Neuron (in vitro differentiated cells): Measurements from ENCODE around the gene ASGR1.

Experiments used
- H2AFZ ChIP-seq: one replicate; pipeline ENCODE4 v1.6.1; 2013; ENCODE audit warnings: low read depth, mild to moderate bottlenecking, inconsistent platforms, low read length, moderate library complexity
- H3K27me3 ChIP-seq: one replicate; pipeline ENCODE4 v1.6.1; 2013; ENCODE audit warnings: low read length; ENCODE audit not compliant: insufficient read depth
- H3K36me3 ChIP-seq: one replicate; pipeline ENCODE4 v1.6.1; 2013; ENCODE audit warnings: low read length; ENCODE audit not compliant: insufficient read depth
- H3K4me1 ChIP-seq: one replicate; pipeline ENCODE4 v1.6.1; 2013; ENCODE audit warnings: low read length; ENCODE audit not compliant: insufficient read depth
- H3K4me3 ChIP-seq: 2 replicates; pipeline ENCODE4 v1.5.1; 2013; ENCODE audit warnings: mild to moderate bottlenecking, low read length, moderate library complexity
- H3K9me3 ChIP-seq: one replicate; pipeline ENCODE4 v1.6.1; 2013; ENCODE audit warnings: low read length

Gene ASGR1

DNA sequence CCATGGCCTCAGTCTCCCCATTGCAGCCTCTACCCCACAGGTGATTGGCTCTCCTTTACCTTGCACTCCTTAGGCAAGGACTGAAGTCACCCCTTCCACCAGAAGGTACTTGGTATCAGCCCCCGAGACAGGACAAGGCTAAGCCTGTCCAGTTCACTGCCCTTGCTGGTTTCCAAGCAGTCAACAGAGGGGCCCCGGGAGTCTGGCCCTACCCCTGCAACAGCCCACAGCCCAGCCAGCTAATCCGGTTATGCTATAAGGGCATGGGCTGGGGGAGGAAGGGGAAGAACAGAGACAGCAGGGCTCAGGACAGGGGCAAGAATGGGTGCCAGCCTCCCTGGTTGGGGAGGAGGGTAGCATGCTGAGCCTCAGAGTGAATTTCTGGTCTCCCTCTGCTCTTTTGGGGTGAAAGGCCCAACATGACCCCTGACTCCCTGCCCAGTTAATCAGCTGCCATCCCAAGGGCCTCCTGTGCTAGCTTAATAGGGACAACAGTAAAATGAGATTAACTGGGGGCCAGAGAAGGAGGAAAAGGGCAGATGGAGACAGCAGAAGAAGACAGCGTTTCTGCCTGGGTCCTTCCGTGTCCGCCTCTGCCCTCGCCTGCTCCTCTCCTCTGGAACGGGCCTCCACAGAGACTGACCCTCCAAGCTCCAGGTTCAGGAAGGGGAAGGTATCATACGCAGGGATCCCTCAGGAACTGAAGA is 29.7 kb upstream of the ASGR1 start:
- peaks cover 2% of the 10 kb centered on the region for H3K36me3 ChIP-seq
- no peaks in the 10 kb centered on the region for H3K27me3 ChIP-seq
- peaks cover 47% of the 10 kb centered on the region for H3K4me1 ChIP-seq
- no peaks in the 10 kb centered on the region for H3K9me3 ChIP-seq
- no peak overlapping the region for H2AFZ ChIP-seq
- no peak overlapping the region for H3K4me3 ChIP-seq

GRCh38 chr17:7208027-7208571 is 28.9 kb upstream of the ASGR1 start:
- Histone ChIP-seq H3K9me3 (no peaks in the 10 kb centered on the region), H3K4me1 (peaks cover 43% of the 10 kb centered on the region), H2AFZ (no peak overlapping the region), H3K27me3 (no peaks in the 10 kb centered on the region), H3K4me3 (no peak overlapping the region), H3K36me3 (peaks cover 9% of the 10 kb centered on the region)

DNA sequence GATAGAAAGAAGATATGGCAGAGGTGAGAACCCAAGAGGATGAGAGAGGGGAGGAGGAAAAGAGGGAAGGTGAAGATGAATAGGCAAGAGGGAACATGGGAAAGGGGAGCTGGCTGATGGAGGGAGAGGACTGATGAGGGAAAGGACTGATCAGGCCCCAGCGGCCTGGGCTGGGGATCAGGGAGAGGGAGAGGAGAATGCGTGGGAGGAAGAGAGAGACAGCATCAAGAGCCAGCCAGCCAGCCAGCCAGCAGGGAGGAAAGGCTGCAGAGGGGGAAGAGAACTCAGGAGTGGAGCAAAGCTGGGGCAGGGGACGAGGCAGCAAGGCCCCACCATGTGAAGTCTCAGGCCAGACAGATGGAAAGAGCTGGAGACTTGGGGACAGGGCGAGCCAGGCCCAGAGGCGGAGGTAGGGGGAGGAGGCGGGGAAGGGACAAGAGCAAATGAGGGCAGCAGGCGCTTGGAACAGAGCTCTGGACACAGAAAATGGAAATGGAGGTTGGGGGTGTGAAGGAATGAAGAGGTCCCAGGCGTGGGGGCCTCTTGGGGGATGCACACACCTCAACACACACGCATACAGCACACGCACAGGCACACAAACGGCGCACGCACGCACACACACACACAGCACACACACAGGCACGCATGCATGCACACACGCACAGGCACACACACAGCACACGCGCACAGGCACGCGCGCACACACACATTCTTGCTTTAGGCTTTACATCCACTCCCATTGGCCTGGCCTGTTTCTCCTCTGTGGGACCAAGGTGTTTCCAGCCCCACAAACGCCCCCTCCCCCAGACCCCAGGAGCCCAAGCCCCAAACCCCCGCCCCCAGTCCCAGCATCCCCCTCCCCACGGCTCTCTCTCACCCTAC is 28.2 kb upstream of the ASGR1 start:
- H3K36me3 ChIP-seq: peaks cover 17% of the 10 kb centered on the region
- H3K4me1 ChIP-seq: peaks cover 43% of the 10 kb centered on the region
- H2AFZ ChIP-seq: no peak overlapping the region
- H3K27me3 ChIP-seq: no peaks in the 10 kb centered on the region
- no peaks in the 10 kb centered on the region for H3K9me3 ChIP-seq
- no peak overlapping the region for H3K4me3 ChIP-seq

GRCh38 chr17:7205561-7205960 is 26.4 kb upstream of the ASGR1 start:
- Histone ChIP-seq H3K4me1 (peaks cover 38% of the 10 kb centered on the region), H3K36me3 (peaks cover 28% of the 10 kb centered on the region), H2AFZ (no peak overlapping the region), H3K9me3 (no peaks in the 10 kb centered on the region), H3K4me3 (peak overlapping the region; percentile 33), H3K27me3 (no peaks in the 10 kb centered on the region)

- Histone ChIP-seq H3K27me3 (no peaks in the 10 kb centered on the region), H3K36me3 (peaks cover 28% of the 10 kb centered on the region), H2AFZ (no peak overlapping the region), H3K4me1 (peaks cover 38% of the 10 kb centered on the region), H3K9me3 (no peaks in the 10 kb centered on the region), H3K4me3 (peak overlapping the region; percentile 33)
These were observed 25.8 kb upstream of the ASGR1 start for GRCh38 chr17:7204828-7205461.

- H3K4me3 ChIP-seq: peak overlapping the region; percentile 33
- H3K36me3 ChIP-seq: peaks cover 28% of the 10 kb centered on the region
- H3K4me1 ChIP-seq: peaks cover 38% of the 10 kb centered on the region
- H3K27me3 ChIP-seq: no peaks in the 10 kb centered on the region
- no peaks in the 10 kb centered on the region for H3K9me3 ChIP-seq
- H2AFZ ChIP-seq: no peak overlapping the region
These were observed 25.2 kb upstream of the ASGR1 start for GRCh38 chr17:7204336-7204735.

DNA sequence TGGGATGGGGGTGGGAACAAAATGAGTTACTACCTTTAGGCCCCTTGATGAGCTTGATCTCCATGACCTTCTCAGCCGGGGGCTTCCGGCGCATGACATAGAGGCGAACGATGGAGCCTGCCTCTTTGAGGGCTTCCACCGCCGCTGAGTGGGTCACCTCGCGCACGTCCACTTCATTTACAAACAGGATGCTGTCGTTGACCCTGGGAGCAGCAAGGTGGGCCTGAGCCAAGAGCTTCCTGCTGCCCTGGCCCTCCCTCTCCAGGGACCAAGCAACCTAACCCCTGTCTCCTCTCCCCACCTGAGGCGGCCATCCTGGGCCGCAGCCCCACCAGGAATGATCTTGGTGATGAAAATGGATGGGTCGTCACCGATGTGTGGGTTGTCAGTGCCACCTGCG is 24.2 kb upstream of the ASGR1 start:
- Histone ChIP-seq H3K4me1 (peaks cover 32% of the 10 kb centered on the region), H3K4me3 (no peak overlapping the region)

GRCh38 chr17:7196651-7197401 is 17.7 kb upstream of the ASGR1 start:
- Histone ChIP-seq H3K4me1 (no peaks in the 10 kb centered on the region), H3K9me3 (peaks cover 2% of the 10 kb centered on the region), H3K36me3 (peaks cover 62% of the 10 kb centered on the region), H3K27me3 (no peaks in the 10 kb centered on the region), H3K4me3 (no peak overlapping the region), H2AFZ (no peak overlapping the region)

More for the DNA sequence above, 24.2 kb upstream of the ASGR1 start:
- no peaks in the 10 kb centered on the region for H3K9me3 ChIP-seq
- no peak overlapping the region for H2AFZ ChIP-seq
- H3K36me3 ChIP-seq: peaks cover 28% of the 10 kb centered on the region
- no peaks in the 10 kb centered on the region for H3K27me3 ChIP-seq

- H3K4me3 ChIP-seq: no peak overlapping the region
- H3K36me3 ChIP-seq: peaks cover 62% of the 10 kb centered on the region
- H3K9me3 ChIP-seq: peaks cover 2% of the 10 kb centered on the region
- H3K27me3 ChIP-seq: no peaks in the 10 kb centered on the region
- no peak overlapping the region for H2AFZ ChIP-seq
- peaks cover 3% of the 10 kb centered on the region for H3K4me1 ChIP-seq
These were observed 16.8 kb upstream of the ASGR1 start for GRCh38 chr17:7195971-7196370.

- H3K9me3 ChIP-seq: peaks cover 2% of the 10 kb centered on the region
- no peaks in the 10 kb centered on the region for H3K27me3 ChIP-seq
- H2AFZ ChIP-seq: no peak overlapping the region
- H3K4me3 ChIP-seq: no peak overlapping the region
- H3K36me3 ChIP-seq: peaks cover 66% of the 10 kb centered on the region
- peaks cover 4% of the 10 kb centered on the region for H3K4me1 ChIP-seq
These were observed 13.2 kb upstream of the ASGR1 start for GRCh38 chr17:7192271-7192937.

GRCh38 chr17:7191571-7192270 is 12.6 kb upstream of the ASGR1 start:
- no peak overlapping the region for H3K4me3 ChIP-seq
- peaks cover 59% of the 10 kb centered on the region for H3K36me3 ChIP-seq
- H3K9me3 ChIP-seq: peaks cover 2% of the 10 kb centered on the region
- H3K27me3 ChIP-seq: no peaks in the 10 kb centered on the region
- no peak overlapping the region for H2AFZ ChIP-seq
- H3K4me1 ChIP-seq: peaks cover 4% of the 10 kb centered on the region
